K562 (cell line): ENCODE measurements around the gene LAMA2.

Source experiments
- ATF1 ChIP-seq, 2 experiments: fragments of 450-650 bp in 1 of 2; IDR thresholded peaks; 2 replicates each; pipeline ENCODE4 v1.6.1; 2016; ENCODE audit warnings: missing compliant biosample characterization in 1 of 2, missing genetic modification characterization in 1 of 2
- BRCA1 ChIP-seq, 2 experiments: fragments of 450-650 bp in 1 of 2; sonication (generic) in 1 of 2; formaldehyde crosslinking in 1 of 2; IDR thresholded peaks; 2 replicates each; pipeline versions ENCODE4 v1.5.0 to v1.6.1; 2017 to 2020; ENCODE audit warnings: mild to moderate bottlenecking in 1 of 2, missing genetic modification reagents in 1 of 2
- MXI1 ChIP-seq: IDR thresholded peaks from 2 replicates; pipeline ENCODE4 v1.6.1; 2011; ENCODE audit warnings: low read depth, mild to moderate bottlenecking, improper control_type of control experiment, low read length
- NR1H2 ChIP-seq: sonication (generic); formaldehyde crosslinking; IDR thresholded peaks from 2 replicates; pipeline ENCODE4 v1.4.0; 2020; ENCODE audit warnings: mild to moderate bottlenecking, missing genetic modification reagents
- POLR2A ChIP-seq: fragments of 450-650 bp; conservative IDR thresholded peaks from 2 replicates; pipeline ENCODE4 v1.6.1; 2016
- RFX5 ChIP-seq: IDR thresholded peaks from 2 replicates; pipeline ENCODE4 v1.6.1; 2011; ENCODE audit warnings: low read depth, mild to moderate bottlenecking, improper control_type of control experiment, low read length
- TOE1 ChIP-seq, 2 experiments: fragments of 450-650 bp in 1 of 2; sonication (generic) in 1 of 2; formaldehyde crosslinking in 1 of 2; IDR thresholded peaks; 2 replicates each; pipeline versions ENCODE4 v1.7.1 to v1.8.0; 2016 to 2022; ENCODE audit warnings: borderline replicate concordance in 2 of 2, mild to moderate bottlenecking in 2 of 2, antibody characterized with exemption in 1 of 2, inconsistent platforms in 1 of 2, low read depth in 1 of 2, missing genetic modification reagents in 1 of 2, moderate library complexity in 1 of 2
- TF ChIP-seq, protein P1 (sequence below): fragments of 200-800 bp; sonication (Bioruptor generic); IDR thresholded peaks from 2 replicates; pipeline ENCODE4 v1.6.1; 2016; ENCODE audit warnings: missing genetic modification characterization, missing compliant biosample characterization
- TF ChIP-seq, protein P2 (sequence below): fragments of 450-650 bp; conservative IDR thresholded peaks from 2 replicates; pipeline ENCODE4 v1.6.1; 2016; ENCODE audit warnings: missing genetic modification characterization, low read depth, mild to moderate bottlenecking, control low read depth, missing compliant biosample characterization

DNA sequence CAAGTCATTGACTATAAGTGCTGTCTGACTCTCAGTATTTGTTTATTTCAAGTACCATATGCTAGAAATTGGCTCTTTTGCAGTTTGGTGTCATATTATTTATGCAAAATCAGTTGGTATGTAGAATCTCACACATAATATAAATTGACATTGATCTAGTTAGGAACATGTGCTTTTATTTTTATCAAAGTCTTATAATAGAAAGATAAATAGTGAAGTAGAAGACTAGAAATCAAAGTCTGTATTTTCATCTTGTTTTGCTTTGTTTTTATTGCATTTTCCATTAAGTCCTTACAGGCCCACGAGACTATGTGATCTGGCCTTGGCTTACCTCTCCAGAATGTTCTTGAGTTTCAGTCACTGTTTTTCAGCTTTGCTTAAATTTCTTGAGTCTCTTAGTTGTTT is 300.3 kb downstream of the LAMA2 start:
- TF ChIP-seq POLR2A (no peak), NR1H2 (CRISPR knock-in tag) (no peak), TOE1 (IDR thresholded peaks at IDR 0.05; ENCODE audit: borderline replicate concordance) (no peak), TOE1 (CRISPR knock-in tag; IDR thresholded peaks at IDR 0.05; ENCODE audit: borderline replicate concordance, low read depth) (no peak), MXI1 (no peak), BRCA1 (IDR thresholded peaks at IDR 0.05) (no peak), BRCA1 (CRISPR knock-in tag; IDR thresholded peaks at IDR 0.05) (no peak), RFX5 (no peak), ATF1 (CRISPR knock-in tag; IDR thresholded peaks at IDR 0.05) (no peak), ATF1 (tag; IDR thresholded peaks at IDR 0.05) (no peak)
- TF ChIP-seq, protein P1, sequence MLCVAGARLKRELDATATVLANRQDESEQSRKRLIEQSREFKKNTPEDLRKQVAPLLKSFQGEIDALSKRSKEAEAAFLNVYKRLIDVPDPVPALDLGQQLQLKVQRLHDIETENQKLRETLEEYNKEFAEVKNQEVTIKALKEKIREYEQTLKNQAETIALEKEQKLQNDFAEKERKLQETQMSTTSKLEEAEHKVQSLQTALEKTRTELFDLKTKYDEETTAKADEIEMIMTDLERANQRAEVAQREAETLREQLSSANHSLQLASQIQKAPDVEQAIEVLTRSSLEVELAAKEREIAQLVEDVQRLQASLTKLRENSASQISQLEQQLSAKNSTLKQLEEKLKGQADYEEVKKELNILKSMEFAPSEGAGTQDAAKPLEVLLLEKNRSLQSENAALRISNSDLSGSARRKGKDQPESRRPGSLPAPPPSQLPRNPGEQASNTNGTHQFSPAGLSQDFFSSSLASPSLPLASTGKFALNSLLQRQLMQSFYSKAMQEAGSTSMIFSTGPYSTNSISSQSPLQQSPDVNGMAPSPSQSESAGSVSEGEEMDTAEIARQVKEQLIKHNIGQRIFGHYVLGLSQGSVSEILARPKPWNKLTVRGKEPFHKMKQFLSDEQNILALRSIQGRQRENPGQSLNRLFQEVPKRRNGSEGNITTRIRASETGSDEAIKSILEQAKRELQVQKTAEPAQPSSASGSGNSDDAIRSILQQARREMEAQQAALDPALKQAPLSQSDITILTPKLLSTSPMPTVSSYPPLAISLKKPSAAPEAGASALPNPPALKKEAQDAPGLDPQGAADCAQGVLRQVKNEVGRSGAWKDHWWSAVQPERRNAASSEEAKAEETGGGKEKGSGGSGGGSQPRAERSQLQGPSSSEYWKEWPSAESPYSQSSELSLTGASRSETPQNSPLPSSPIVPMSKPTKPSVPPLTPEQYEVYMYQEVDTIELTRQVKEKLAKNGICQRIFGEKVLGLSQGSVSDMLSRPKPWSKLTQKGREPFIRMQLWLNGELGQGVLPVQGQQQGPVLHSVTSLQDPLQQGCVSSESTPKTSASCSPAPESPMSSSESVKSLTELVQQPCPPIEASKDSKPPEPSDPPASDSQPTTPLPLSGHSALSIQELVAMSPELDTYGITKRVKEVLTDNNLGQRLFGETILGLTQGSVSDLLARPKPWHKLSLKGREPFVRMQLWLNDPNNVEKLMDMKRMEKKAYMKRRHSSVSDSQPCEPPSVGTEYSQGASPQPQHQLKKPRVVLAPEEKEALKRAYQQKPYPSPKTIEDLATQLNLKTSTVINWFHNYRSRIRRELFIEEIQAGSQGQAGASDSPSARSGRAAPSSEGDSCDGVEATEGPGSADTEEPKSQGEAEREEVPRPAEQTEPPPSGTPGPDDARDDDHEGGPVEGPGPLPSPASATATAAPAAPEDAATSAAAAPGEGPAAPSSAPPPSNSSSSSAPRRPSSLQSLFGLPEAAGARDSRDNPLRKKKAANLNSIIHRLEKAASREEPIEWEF (CRISPR knock-in tag): no peak
- TF ChIP-seq, protein P2, sequence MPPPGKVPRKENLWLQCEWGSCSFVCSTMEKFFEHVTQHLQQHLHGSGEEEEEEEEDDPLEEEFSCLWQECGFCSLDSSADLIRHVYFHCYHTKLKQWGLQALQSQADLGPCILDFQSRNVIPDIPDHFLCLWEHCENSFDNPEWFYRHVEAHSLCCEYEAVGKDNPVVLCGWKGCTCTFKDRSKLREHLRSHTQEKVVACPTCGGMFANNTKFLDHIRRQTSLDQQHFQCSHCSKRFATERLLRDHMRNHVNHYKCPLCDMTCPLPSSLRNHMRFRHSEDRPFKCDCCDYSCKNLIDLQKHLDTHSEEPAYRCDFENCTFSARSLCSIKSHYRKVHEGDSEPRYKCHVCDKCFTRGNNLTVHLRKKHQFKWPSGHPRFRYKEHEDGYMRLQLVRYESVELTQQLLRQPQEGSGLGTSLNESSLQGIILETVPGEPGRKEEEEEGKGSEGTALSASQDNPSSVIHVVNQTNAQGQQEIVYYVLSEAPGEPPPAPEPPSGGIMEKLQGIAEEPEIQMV (tag): no peak
